Lower leg skin (tissue), 4 donors: ENCODE measurements around the gene CRYAB. TPM values are rescaled to one million over a fixed set of nuclear protein-coding genes. Genes with fewer than 3 reads are reported as not detected.
A peak's percentile ranks its signal among the peaks of the same experiment; 100 is the strongest.

Experiments used
- DNase-seq, 2 donors: peaks; one replicate each; pipeline ENCODE4 v3.0.0-alpha.2; 2019; ENCODE audit warnings: low spot score in 2 of 2
- H3K4me3 ChIP-seq: fragments of 200-600 bp; sonication (generic); 2 replicates; pipeline ENCODE4 v1.5.1; 2017; ENCODE audit warnings: mild to moderate bottlenecking, low read depth; ENCODE audit not compliant: poor library complexity, severe bottlenecking
- POLR2A ChIP-seq, 2 donors: fragments of 450-650 bp; IDR thresholded peaks; one replicate each; pipeline ENCODE4 v1.6.1; 2016 to 2017; ENCODE audit warnings: antibody characterized with exemption in 2 of 2, mild to moderate bottlenecking in 1 of 2, moderate library complexity in 1 of 2
- WGBS, 2 donors: methylation state at CpG; one replicate each; pipeline ENCODE4 v1.1.5; 2018; 5-methylcytosine and 5-hydroxymethylcytosine counted together
- intact Hi-C: fragments of 100-400 bp; cut with DNase I; formaldehyde crosslinking; loops from one replicate; pipeline ENCODE4 v1.15.0; 2023; ENCODE audit warnings: low total_unique reads
- total RNA-seq, 4 donors: library from RNA; depleted of rRNA; stranded (reverse); fragments of >200 nt; gene quantifications; one replicate each; pipeline ENCODE4 v1.1.0, GENCODE V29; 2016
- TF ChIP-seq, protein P1 (sequence below), 3 donors: fragments of 450-650 bp; IDR thresholded peaks; one replicate each; pipeline ENCODE4 v1.5.1; 2016; ENCODE audit warnings: antibody characterized with exemption in 3 of 3, mild to moderate bottlenecking in 3 of 3, moderate library complexity in 2 of 3

Gene CRYAB
- total RNA-seq, 4 donors from 2014 or later = 130 to 209 (median 200) TPM

GRCh38 chr11:111913031-111913861 is 1.7 kb upstream of the CRYAB start:
- no peak for DNase-seq
- 48 to 56% methylated on average over 19 to 23 of the region's 24 CpGs for WGBS, 2 donors
- intact Hi-C loops = loop anchor here (5.0 kb wide), 1 partner anchor 1189 kb away; no protein-coding TSS in a partner anchor
- peak overlapping the region; percentile 38 for H3K4me3 ChIP-seq
- TF ChIP-seq, protein P1, sequence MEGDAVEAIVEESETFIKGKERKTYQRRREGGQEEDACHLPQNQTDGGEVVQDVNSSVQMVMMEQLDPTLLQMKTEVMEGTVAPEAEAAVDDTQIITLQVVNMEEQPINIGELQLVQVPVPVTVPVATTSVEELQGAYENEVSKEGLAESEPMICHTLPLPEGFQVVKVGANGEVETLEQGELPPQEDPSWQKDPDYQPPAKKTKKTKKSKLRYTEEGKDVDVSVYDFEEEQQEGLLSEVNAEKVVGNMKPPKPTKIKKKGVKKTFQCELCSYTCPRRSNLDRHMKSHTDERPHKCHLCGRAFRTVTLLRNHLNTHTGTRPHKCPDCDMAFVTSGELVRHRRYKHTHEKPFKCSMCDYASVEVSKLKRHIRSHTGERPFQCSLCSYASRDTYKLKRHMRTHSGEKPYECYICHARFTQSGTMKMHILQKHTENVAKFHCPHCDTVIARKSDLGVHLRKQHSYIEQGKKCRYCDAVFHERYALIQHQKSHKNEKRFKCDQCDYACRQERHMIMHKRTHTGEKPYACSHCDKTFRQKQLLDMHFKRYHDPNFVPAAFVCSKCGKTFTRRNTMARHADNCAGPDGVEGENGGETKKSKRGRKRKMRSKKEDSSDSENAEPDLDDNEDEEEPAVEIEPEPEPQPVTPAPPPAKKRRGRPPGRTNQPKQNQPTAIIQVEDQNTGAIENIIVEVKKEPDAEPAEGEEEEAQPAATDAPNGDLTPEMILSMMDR (IDR thresholded peaks at IDR 0.05) = no peak
- TF ChIP-seq POLR2A (IDR thresholded peaks at IDR 0.05) = no peak

DNA sequence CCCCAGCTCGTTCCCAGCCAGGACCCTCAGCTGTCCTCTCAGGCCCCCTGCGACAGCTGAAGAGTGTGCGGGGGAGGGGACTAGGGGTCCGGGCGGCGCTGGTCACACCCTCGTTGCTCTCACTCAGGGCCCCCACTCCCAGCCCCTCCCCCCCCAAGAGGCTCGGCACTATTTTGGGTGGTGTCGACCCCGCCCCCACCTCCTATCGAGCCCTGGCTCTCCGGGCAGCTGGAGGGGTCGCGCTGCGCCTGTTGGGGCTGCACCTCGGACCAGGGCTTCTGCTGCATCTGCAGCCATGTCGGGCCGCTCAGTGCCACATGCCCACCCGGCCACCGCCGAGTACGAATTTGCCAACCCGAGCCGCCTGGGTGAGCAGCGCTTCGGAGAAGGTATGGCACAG is 965 bp upstream of the CRYAB start, which contains the start of gene HSPB2:
Gene HSPB2, plus strand, starts transcription at position 200 of the 400 bp plus-strand sequence. Its CDS starts 96 bp downstream, at position 296.
- DNase-seq = peak in 1 of 2 donors; percentile 89
- peak within 1 kb of the TSS; percentile 38 for H3K4me3 ChIP-seq
- TF ChIP-seq, protein P1 (IDR thresholded peaks at IDR 0.05) = no peak
- no peak for TF ChIP-seq POLR2A (IDR thresholded peaks at IDR 0.05)
- WGBS, 2 donors = 5 to 18% methylated on average over 14 to 25 of the region's 26 CpGs
- intact Hi-C loops = loop anchor here (5.0 kb wide), 1 partner anchor 1190 kb away; no protein-coding TSS in a partner anchor

DNA sequence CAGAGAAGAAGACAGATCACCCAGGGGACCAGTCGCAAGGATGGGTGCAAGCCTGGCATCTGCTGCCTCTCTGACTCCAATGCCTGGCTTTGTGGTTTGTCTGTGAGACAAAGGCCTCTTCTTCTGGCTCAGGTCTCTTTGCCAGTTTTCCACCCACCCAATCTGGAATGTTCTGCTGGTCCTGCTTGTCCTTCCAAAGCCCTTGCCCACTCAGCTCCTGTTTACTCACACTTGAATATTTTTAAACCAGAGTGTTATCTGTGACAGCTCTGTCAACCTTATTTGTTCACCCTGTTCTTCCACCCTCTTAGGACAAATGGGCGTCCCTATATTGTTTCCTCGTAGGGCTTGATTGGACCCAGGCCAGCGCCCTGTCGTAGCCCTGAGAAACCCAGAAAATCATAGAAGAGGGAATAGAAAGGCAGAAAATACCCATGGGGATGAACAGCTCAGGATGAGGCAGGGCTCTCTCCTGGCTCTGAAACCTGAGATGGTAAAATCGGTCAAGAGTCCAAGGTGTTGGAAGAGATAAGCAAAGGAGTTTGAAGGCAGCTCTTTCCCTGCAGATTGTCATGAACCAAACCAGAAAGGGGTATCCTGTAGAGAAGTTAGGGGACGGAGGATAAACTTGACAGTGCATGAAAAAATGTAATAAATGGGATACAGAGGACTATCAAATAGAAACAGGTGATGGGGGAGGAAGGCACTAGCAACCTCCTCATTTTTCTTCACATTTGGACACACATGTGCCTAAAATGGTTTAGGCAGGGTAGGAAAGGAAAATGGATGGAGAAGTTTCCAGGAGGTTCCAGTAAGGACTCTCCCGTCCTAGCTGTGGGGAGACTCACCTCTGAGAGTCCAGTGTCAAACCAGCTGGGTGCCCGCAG is 651 bp downstream of the CRYAB start:
- intact Hi-C loops = loop anchor here (5.0 kb wide), 1 partner anchor 1191 kb away; no protein-coding TSS in a partner anchor

GRCh38 chr11:111909378-111909777 is 2.2 kb downstream of the CRYAB start:
- no peak for TF ChIP-seq POLR2A (IDR thresholded peaks at IDR 0.05)
- TF ChIP-seq, protein P1 (IDR thresholded peaks at IDR 0.05) = no peak
- 40 to 46% methylated on average over 5 of the region's 5 CpGs for WGBS, 2 donors
- no peak for DNase-seq

More for the DNA sequence above, 651 bp downstream of the CRYAB start:
- TF ChIP-seq POLR2A (IDR thresholded peaks at IDR 0.05) = no peak
- TF ChIP-seq, protein P1 (IDR thresholded peaks at IDR 0.05) = no peak
- no peak for DNase-seq
- 19 to 27% methylated on average over 9 of the region's 9 CpGs for WGBS, 2 donors
- H3K4me3 ChIP-seq = no peak overlapping the region

GRCh38 chr11:111908639-111909305 is 2.8 kb downstream of the CRYAB start:
- DNase-seq = no peak
- WGBS, 2 donors = 68 to 74% methylated on average over 5 of the region's 5 CpGs
- intact Hi-C loops = no loop called here
- H3K4me3 ChIP-seq = no peak overlapping the region
- TF ChIP-seq, protein P1 (IDR thresholded peaks at IDR 0.05) = no peak
- TF ChIP-seq POLR2A (IDR thresholded peaks at IDR 0.05) = no peak

More at GRCh38 chr11:111909378-111909777, 2.2 kb downstream of the CRYAB start:
- intact Hi-C loops = no loop called here
- no peak overlapping the region for H3K4me3 ChIP-seq
